K562 treated with DMSO at 1 percent for 12 hours (cell line): ENCODE data around the gene INCA1. TPM values are rescaled to one million over a fixed set of nuclear protein-coding genes. Genes with fewer than 3 reads are reported as not detected.

Experiments
- total RNA-seq: library from RNA; unstranded; fragments of 300-600 nt; gene quantifications from 2 replicates; pipeline ENCODE4 v1.2.3, GENCODE V29; 2022; ENCODE audit not compliant: insufficient read depth

INCA1 gene
- not detected in 2 replicates for total RNA-seq

GRCh38 chr17:4997302-4998026 is at the start of gene INCA1, which contains the start of gene KIF1C:
INCA1 (minus strand) TSS chr17:4997522; CDS start chr17:4994437, 3,085 bp downstream.
KIF1C (plus strand) TSS chr17:4997950; CDS start chr17:5000247, 2,297 bp downstream.

GRCh38 chr17:5035315-5035714 is 38.0 kb upstream of the INCA1 start, which contains the start of gene SLC52A1:
SLC52A1 (minus strand) TSS chr17:5035426; CDS start chr17:5034606, 820 bp downstream.

GRCh38 chr17:4986951-4987766 is 10.2 kb downstream of the INCA1 start, which contains the start of gene CAMTA2:
CAMTA2 (minus strand) TSS chr17:4987675; CDS start chr17:4986222, 1,453 bp downstream.

GRCh38 chr17:4967539-4968485 is 29.5 kb downstream of the INCA1 start, which contains the start of gene SPAG7:
SPAG7 (minus strand) TSS chr17:4967817; CDS start chr17:4967804, 13 bp downstream.

GRCh38 chr17:4950746-4951204 is 46.5 kb downstream of the INCA1 start, which contains the start of gene ENO3:
ENO3 (plus strand) TSS chr17:4951119; CDS start chr17:4951830, 711 bp downstream.

GRCh38 chr17:4948166-4948930 is 49.0 kb downstream of the INCA1 start, which contains the start of gene PFN1:
PFN1 (minus strand) TSS chr17:4948530; CDS start chr17:4948394, 136 bp downstream.

GRCh38 chr17:4939796-4940554 is 57.3 kb downstream of the INCA1 start, which contains the start of the genes RNF167 and SLC25A11:
RNF167 (plus strand) TSS chr17:4940268; CDS start chr17:4940910, 642 bp downstream.
SLC25A11 (minus strand) TSS chr17:4940046; CDS start chr17:4939910, 136 bp downstream.

Other genes starting within 250 kb of the INCA1 start
- not detected in 2 replicates for gene TM4SF5, start 225.6 kb downstream of the INCA1 start, total RNA-seq
- not detected in 2 replicates for gene VMO1, start 211.2 kb downstream of the INCA1 start, total RNA-seq
- 1.0 and 1.7 TPM in 2 replicates for gene GLTPD2, start 208.6 kb downstream of the INCA1 start, total RNA-seq
- 171 and 204 TPM in 2 replicates for gene PSMB6, start 201.4 kb downstream of the INCA1 start, total RNA-seq
- 10.0 and 10.2 TPM in 2 replicates for gene PLD2, start 190.4 kb downstream of the INCA1 start, total RNA-seq
- gene MINK1, start 164.2 kb downstream of the INCA1 start, total RNA-seq = 11.8 and 28.5 TPM in 2 replicates
- gene C17orf107, start 98.0 kb downstream of the INCA1 start, total RNA-seq = 0.31 TPM in 1 of 2 replicates, not detected in the other
- gene CHRNE, start 94.4 kb downstream of the INCA1 start, total RNA-seq = not detected in 2 replicates
- 1.9 TPM in 1 of 2 replicates, not detected in the other for gene GP1BA, start 65.2 kb downstream of the INCA1 start, total RNA-seq
- gene SLC25A11, start 57.5 kb downstream of the INCA1 start, total RNA-seq = 56.3 and 66.0 TPM in 2 replicates
- gene RNF167, start 57.3 kb downstream of the INCA1 start, total RNA-seq = 44.1 and 44.9 TPM in 2 replicates
- gene PFN1, start 49.0 kb downstream of the INCA1 start, total RNA-seq = 500 and 571 TPM in 2 replicates
- 11.9 and 14.1 TPM in 2 replicates for gene ENO3, start 46.4 kb downstream of the INCA1 start, total RNA-seq
- 39.6 and 41.2 TPM in 2 replicates for gene SPAG7, start 29.7 kb downstream of the INCA1 start, total RNA-seq
- 15.5 and 24.6 TPM in 2 replicates for gene CAMTA2, start 9.8 kb downstream of the INCA1 start, total RNA-seq
- gene KIF1C, start 428 bp upstream of the INCA1 start, total RNA-seq = 8.6 and 14.7 TPM in 2 replicates
- not detected in 2 replicates for gene SLC52A1, start 37.9 kb upstream of the INCA1 start, total RNA-seq
- gene ZFP3, start 80.9 kb upstream of the INCA1 start, total RNA-seq = not detected in 2 replicates
- gene ZNF232, start 114.4 kb upstream of the INCA1 start, total RNA-seq = 5.3 and 10.8 TPM in 2 replicates
- gene USP6, start 118.5 kb upstream of the INCA1 start, total RNA-seq = not detected in 2 replicates
- 0.45 and 4.1 TPM in 2 replicates for gene ZNF594, start 194.3 kb upstream of the INCA1 start, total RNA-seq
- 0.26 TPM in 1 of 2 replicates, not detected in the other for gene SCIMP, start 237.3 kb upstream of the INCA1 start, total RNA-seq